CD14-positive monocyte (primary cell): ENCODE data around the gene NCAM1. TPM values are rescaled to one million over a fixed set of nuclear protein-coding genes. Genes with fewer than 3 reads are reported as not detected.
"Not testable (repeated sequence)": the region's sequence is repeated elsewhere in the genome, so short reads cannot be mapped to it uniquely, and the experiment has no call there.

Experiments
- DNase-seq, 3 donors: peaks; one replicate each; pipeline ENCODE4 v3.0.0-alpha.2; 2011 to 2022
- H2AFZ ChIP-seq: 2 replicates; pipeline ENCODE4 v1.6.0; 2012; ENCODE audit warnings: mild to moderate bottlenecking, low read depth, low read length, inconsistent platforms; ENCODE audit not compliant: insufficient read depth, poor library complexity, severe bottlenecking
- H3K27ac ChIP-seq, 2 donors: 1 replicate in 1 of 2; 2 replicates in 1 of 2; pipeline ENCODE4 v1.5.1; 2012 to 2013; ENCODE audit warnings: low read length in 2 of 2, control low read depth in 1 of 2, inconsistent platforms in 1 of 2, low read depth in 1 of 2, mild to moderate bottlenecking in 1 of 2
- H3K27me3 ChIP-seq, 2 donors: one replicate each; pipeline versions ENCODE4 v1.6.0 to v1.6.1; 2011 to 2013; ENCODE audit warnings: low read length in 2 of 2; ENCODE audit not compliant: control insufficient read depth in 2 of 2, insufficient read depth in 2 of 2
- H3K36me3 ChIP-seq, 2 donors: replicated peaks in 1 of 2; 1 replicate in 1 of 2; 2 replicates in 1 of 2; pipeline versions ENCODE4 v1.5.1 to v1.6.1; 2012 to 2013; ENCODE audit warnings: low read length in 2 of 2, control low read depth in 1 of 2, inconsistent platforms in 1 of 2, mild to moderate bottlenecking in 1 of 2; ENCODE audit not compliant: insufficient read depth in 2 of 2, control insufficient read depth in 1 of 2
- H3K4me1 ChIP-seq, 2 donors: 1 replicate in 1 of 2; 2 replicates in 1 of 2; pipeline versions ENCODE4 v1.5.1 to v1.6.1; 2012 to 2013; ENCODE audit warnings: low read length in 2 of 2, control low read depth in 1 of 2, inconsistent platforms in 1 of 2, mild to moderate bottlenecking in 1 of 2, moderate library complexity in 1 of 2; ENCODE audit not compliant: insufficient read depth in 2 of 2, control insufficient read depth in 1 of 2
- H3K4me2 ChIP-seq: replicated peaks from 2 replicates; pipeline ENCODE3; 2012; ENCODE audit warnings: low read length, moderate library complexity, mild to moderate bottlenecking; ENCODE audit not compliant: poor library complexity, severe bottlenecking; ENCODE audit errors: extremely low read depth
- H3K4me3 ChIP-seq, 3 experiments: fragments of 200-600 bp in 1 of 3; sonication (generic) in 1 of 3; replicated peaks in 1 of 3; 1 replicate in 2 of 3; 2 replicates in 1 of 3; pipeline ENCODE4 v1.5.1; 2011 to 2013; ENCODE audit warnings: low read length in 3 of 3, mild to moderate bottlenecking in 3 of 3, control low read depth in 2 of 3, low read depth in 2 of 3, inconsistent platforms in 1 of 3, moderate library complexity in 1 of 3
- H3K79me2 ChIP-seq: 2 replicates; pipeline ENCODE4 v1.6.0; 2012; ENCODE audit warnings: mild to moderate bottlenecking, control low read depth, inconsistent platforms, low read length, moderate library complexity; ENCODE audit not compliant: insufficient read depth
- H3K9ac ChIP-seq: 2 replicates; pipeline ENCODE4 v1.6.0; 2017; ENCODE audit warnings: low read length, mild to moderate bottlenecking; ENCODE audit not compliant: insufficient read depth, poor library complexity, severe bottlenecking
- H3K9me3 ChIP-seq, 2 donors: replicated peaks in 1 of 2; 1 replicate in 1 of 2; 2 replicates in 1 of 2; pipeline versions ENCODE4 v1.5.1 to v1.6.1; 2012 to 2013; ENCODE audit warnings: low read length in 2 of 2, control low read depth in 1 of 2; ENCODE audit not compliant: control insufficient read depth in 1 of 2, insufficient read depth in 1 of 2
- H4K20me1 ChIP-seq: 2 replicates; pipeline ENCODE4 v1.6.0; 2012; ENCODE audit warnings: mild to moderate bottlenecking, low read length, control low read depth, moderate library complexity; ENCODE audit not compliant: insufficient read depth
- H3K27ac Mint-ChIP-seq, 7 donors: one replicate each; pipeline ENCODE4 v1.8.0; 2020; ENCODE audit warnings: mild to moderate bottlenecking in 7 of 7, mixed read lengths in 7 of 7, moderate library complexity in 6 of 7, inconsistent platforms in 2 of 7
- H3K27me3 Mint-ChIP-seq, 3 donors: one replicate each; pipeline ENCODE4 v1.8.0; 2021 to 2022; ENCODE audit warnings: low read depth in 3 of 3, mild to moderate bottlenecking in 3 of 3, mixed read lengths in 3 of 3, moderate library complexity in 3 of 3, inconsistent platforms in 1 of 3
- H3K36me3 Mint-ChIP-seq, 2 donors: one replicate each; pipeline ENCODE4 v1.8.0; 2020; ENCODE audit warnings: mixed read lengths in 2 of 2, inconsistent platforms in 1 of 2, mild to moderate bottlenecking in 1 of 2
- H3K4me1 Mint-ChIP-seq: one replicate; pipeline ENCODE4 v1.8.0; 2020; ENCODE audit warnings: mild to moderate bottlenecking, mixed read lengths
- H3K4me3 Mint-ChIP-seq, 2 donors: one replicate each; pipeline ENCODE4 v1.8.0; 2020; ENCODE audit warnings: mild to moderate bottlenecking in 2 of 2, mixed read lengths in 2 of 2, moderate library complexity in 1 of 2
- H3K9me3 Mint-ChIP-seq, 7 donors: one replicate each; pipeline ENCODE4 v1.8.0; 2020 to 2022; ENCODE audit warnings: mixed read lengths in 7 of 7, mild to moderate bottlenecking in 6 of 7, moderate library complexity in 6 of 7, inconsistent platforms in 2 of 7
- WGBS: methylation state at CpG from one replicate; pipeline ENCODE4 v1.1.5; 2013; ENCODE audit warnings: missing lambda C conversion rate; ENCODE audit not compliant: insufficient coverage; 5-methylcytosine and 5-hydroxymethylcytosine counted together
- intact Hi-C, 2 donors: fragments of 100-400 bp; cut with micrococcal nuclease; formaldehyde crosslinking; loops; one replicate each; pipeline versions ENCODE4 v1.15.0 to v1.15.1; 2023
- polyA plus RNA-seq, 3 donors: library from polyadenylated mRNA; depleted of rRNA in 1 of 3; unstranded in 2 of 3; stranded (reverse) in 1 of 3; fragments of 300-500 nt in 2 of 3; fragments of >200 nt in 1 of 3; fragmentation: Illumina TruSeq in 2 of 3; gene quantifications; 1 replicate in 2 of 3; 2 replicates in 1 of 3; pipeline ENCODE4 v1.2.3, GENCODE V29; 2012 to 2021
- TF ChIP-seq, protein P1 (sequence below): fragments of 200-600 bp; IDR thresholded peaks from one replicate; pipeline ENCODE4 v1.8.0; 2022; ENCODE audit warnings: antibody characterized with exemption, mild to moderate bottlenecking

Gene NCAM1
- polyA plus RNA-seq, 3 donors: 0.65 to 0.69 TPM; not detected in 1

DNA sequence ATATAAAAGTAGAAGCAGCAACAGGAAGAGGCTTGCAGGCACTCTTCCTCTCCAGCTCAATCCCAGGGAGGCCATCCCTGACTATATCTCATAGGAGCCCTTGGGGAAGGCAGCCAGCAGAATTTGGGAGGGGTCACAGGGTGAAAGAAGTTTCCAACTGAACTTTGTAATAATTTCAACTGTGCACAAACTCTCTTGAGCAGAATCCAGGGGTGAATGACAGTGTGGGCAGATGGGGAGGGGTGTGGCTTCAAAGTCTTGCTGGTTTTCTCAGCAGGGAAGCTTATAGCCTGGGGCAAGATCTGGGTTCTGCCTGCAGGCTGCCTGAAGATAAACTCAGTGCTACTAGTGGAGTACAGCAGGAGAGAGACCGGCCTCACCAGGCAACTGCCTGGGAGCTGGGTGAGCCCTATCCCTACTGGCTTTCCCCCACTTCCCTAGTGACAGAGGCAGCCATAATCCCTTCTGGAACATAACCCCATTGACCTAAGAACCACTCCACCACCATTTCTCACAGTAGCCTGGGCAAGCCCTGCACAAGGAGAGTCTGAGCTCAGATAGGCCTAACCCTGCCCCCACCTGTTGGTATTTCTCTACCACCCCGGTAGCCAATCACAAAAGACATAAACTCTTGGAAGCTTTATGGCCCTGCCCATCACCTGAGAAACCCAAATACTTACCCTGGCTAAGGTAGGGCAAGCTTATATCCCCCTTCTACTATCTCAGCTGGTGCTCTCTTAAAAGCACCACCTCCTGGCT, 335.4 kb downstream of the NCAM1 start:
- no peaks in the 10 kb centered on the region for H4K20me1 ChIP-seq
- no peaks in the 10 kb centered on the region for H3K4me1 ChIP-seq
- H2AFZ ChIP-seq: no peak overlapping the region
- no peak overlapping the region for H3K4me2 ChIP-seq
- H3K27me3 ChIP-seq: peaks cover 0 to 6% of the 10 kb centered on the region in 2 donors
- H3K9me3 Mint-ChIP-seq: no peaks in the 10 kb centered on the region
- no peaks in the 10 kb centered on the region for H3K79me2 ChIP-seq
- intact Hi-C loops: loop anchor here in 1 of 2 donors (10.0 kb wide), 1 partner anchor 1082 kb away; no protein-coding TSS in a partner anchor
- no peak overlapping the region for H3K9ac ChIP-seq
- H3K9me3 ChIP-seq: no peaks in the 10 kb centered on the region
- no peaks in the 10 kb centered on the region for H3K36me3 ChIP-seq
- 100% methylated on average over 1 of the region's 2 CpGs for WGBS
- no peak overlapping the region for H3K4me3 ChIP-seq
- H3K27me3 Mint-ChIP-seq: peaks cover 10 to 45% (median 25%) of the 10 kb centered on the region in 3 donors
- no peak overlapping the region for H3K27ac Mint-ChIP-seq
- TF ChIP-seq, protein P1, sequence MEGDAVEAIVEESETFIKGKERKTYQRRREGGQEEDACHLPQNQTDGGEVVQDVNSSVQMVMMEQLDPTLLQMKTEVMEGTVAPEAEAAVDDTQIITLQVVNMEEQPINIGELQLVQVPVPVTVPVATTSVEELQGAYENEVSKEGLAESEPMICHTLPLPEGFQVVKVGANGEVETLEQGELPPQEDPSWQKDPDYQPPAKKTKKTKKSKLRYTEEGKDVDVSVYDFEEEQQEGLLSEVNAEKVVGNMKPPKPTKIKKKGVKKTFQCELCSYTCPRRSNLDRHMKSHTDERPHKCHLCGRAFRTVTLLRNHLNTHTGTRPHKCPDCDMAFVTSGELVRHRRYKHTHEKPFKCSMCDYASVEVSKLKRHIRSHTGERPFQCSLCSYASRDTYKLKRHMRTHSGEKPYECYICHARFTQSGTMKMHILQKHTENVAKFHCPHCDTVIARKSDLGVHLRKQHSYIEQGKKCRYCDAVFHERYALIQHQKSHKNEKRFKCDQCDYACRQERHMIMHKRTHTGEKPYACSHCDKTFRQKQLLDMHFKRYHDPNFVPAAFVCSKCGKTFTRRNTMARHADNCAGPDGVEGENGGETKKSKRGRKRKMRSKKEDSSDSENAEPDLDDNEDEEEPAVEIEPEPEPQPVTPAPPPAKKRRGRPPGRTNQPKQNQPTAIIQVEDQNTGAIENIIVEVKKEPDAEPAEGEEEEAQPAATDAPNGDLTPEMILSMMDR: no peak
- H3K27ac ChIP-seq: no peak overlapping the region
- no peaks in the 10 kb centered on the region for H3K36me3 Mint-ChIP-seq
- H3K4me3 Mint-ChIP-seq: no peak overlapping the region
- DNase-seq: no peak
- H3K4me1 Mint-ChIP-seq: no peaks in the 10 kb centered on the region

DNA sequence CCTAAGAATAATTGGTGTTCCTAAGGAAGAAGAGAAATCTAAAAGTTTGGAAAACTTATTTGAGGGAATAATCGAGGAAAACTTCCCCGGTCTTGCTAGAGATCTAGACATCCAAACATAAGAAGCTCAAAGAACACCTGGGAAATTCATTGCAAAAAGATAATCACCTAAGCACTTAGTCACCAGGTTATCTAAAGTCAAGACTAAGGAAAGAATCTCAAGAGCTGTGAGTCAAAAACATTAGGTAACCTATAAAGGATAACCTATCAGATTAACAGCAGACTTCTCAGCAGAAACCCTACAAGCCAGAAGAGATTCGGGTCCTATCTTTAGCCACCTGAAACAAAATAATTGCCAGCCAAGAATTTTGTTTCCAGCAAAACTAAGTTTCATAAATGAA, 337.3 kb downstream of the NCAM1 start:
- H3K27me3 Mint-ChIP-seq: peaks cover 10 to 49% (median 28%) of the 10 kb centered on the region in 3 donors
- H3K36me3 Mint-ChIP-seq, H3K27ac ChIP-seq, H3K4me1 ChIP-seq, H2AFZ ChIP-seq, H4K20me1 ChIP-seq, H3K4me3 ChIP-seq, H3K9me3 ChIP-seq, H3K9ac ChIP-seq, H3K27me3 ChIP-seq, H3K27ac Mint-ChIP-seq, H3K4me1 Mint-ChIP-seq, H3K36me3 ChIP-seq, H3K9me3 Mint-ChIP-seq, H3K4me2 ChIP-seq, DNase-seq, H3K79me2 ChIP-seq: not testable (repeated sequence)
- peak overlapping the region in 1 of 2 donors; percentile 12 for H3K4me3 Mint-ChIP-seq
- intact Hi-C loops: loop anchor here in 1 of 2 donors (10.0 kb wide), 1 partner anchor 1084 kb away; no protein-coding TSS in a partner anchor
- no CpG with 5 or more reads among the region's 3 CpGs for WGBS
